Epithelial cell of proximal tubule (primary cell): ENCODE results near the gene PAFAH2. TPM values are rescaled to one million over a fixed set of nuclear protein-coding genes. Genes with fewer than 3 reads are reported as not detected.

ENCODE experiments used
- DNase-seq: peaks from one replicate; pipeline ENCODE4 v3.0.0-alpha.2; 2011; ENCODE audit warnings: low read depth
- H3K4me3 ChIP-seq: 2 replicates; pipeline ENCODE4 v1.5.1; 2011; ENCODE audit warnings: low read depth, mild to moderate bottlenecking, low read length
- CTCF ChIP-seq: conservative IDR thresholded peaks from 2 replicates; pipeline ENCODE4 v1.5.1; 2012; ENCODE audit warnings: low read depth, mild to moderate bottlenecking, low read length
- total RNA-seq: library from RNA; depleted of rRNA; stranded (reverse); fragments of >200 nt; gene quantifications from 2 replicates; pipeline ENCODE4 v1.2.3, GENCODE V29; 2015

PAFAH2 gene
- total RNA-seq, 1 donor from 2014 or later = 12.0 TPM

GRCh38 chr1:26019641-26020315 lies 21.9 kb upstream of the PAFAH2 start:
- TF ChIP-seq CTCF = no peak
- H3K4me3 ChIP-seq = no peak overlapping the region
- no peak for DNase-seq

GRCh38 chr1:26017606-26018005 lies 19.7 kb upstream of the PAFAH2 start:
- no peak for TF ChIP-seq CTCF
- no peak for DNase-seq
- H3K4me3 ChIP-seq = no peak overlapping the region

GRCh38 chr1:26016953-26017545 lies 19.2 kb upstream of the PAFAH2 start:
- no peak for DNase-seq
- TF ChIP-seq CTCF = no peak
- no peak overlapping the region for H3K4me3 ChIP-seq

- no peak for DNase-seq
- TF ChIP-seq CTCF = no peak
- no peak overlapping the region for H3K4me3 ChIP-seq
These were observed 18.5 kb upstream of the PAFAH2 start for GRCh38 chr1:26016258-26016952.

GRCh38 chr1:26015358-26015757 lies 17.5 kb upstream of the PAFAH2 start:
- H3K4me3 ChIP-seq = no peak overlapping the region
- TF ChIP-seq CTCF = no peak
- DNase-seq = no peak

DNA sequence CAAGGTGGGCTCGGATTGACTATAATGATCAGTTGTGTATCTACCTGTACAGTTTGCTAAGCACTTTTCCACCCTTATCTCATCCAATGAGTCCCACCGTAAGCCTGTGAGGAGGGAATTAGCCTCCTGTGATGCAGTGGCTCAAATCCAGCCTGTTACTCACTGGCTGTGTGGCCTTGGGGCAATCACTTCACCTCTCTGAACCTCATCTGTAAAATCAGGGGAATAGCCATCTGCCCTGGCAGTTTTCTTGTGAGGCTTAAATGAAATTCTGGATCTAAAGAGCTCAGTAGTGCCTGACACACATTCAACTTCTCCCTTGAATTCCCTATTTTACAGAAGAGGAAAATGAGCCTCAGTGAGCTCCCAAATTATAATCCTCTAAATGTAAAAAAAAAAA lies 16.3 kb upstream of the PAFAH2 start:
- DNase-seq = no peak
- TF ChIP-seq CTCF = no peak
- H3K4me3 ChIP-seq = no peak overlapping the region
